Midbrain (tissue), 1 donor: ENCODE measurements around the gene ATOSA.
A peak's percentile ranks its signal among the peaks of the same experiment; 100 is the strongest.

Experiments used
- DNase-seq: peaks from one replicate; lab custom pipeline; 2025; lab: John Stamatoyannopoulos, UW

ATOSA gene

GRCh38 chr15:52683580-52683979 lies 4.4 kb upstream of the ATOSA start:
- no peak for DNase-seq

GRCh38 chr15:52682781-52683180 lies 3.6 kb upstream of the ATOSA start:
- DNase-seq = no peak

- no peak for DNase-seq
These were observed 3.0 kb upstream of the ATOSA start for GRCh38 chr15:52682200-52682599.

- no peak for DNase-seq
These were observed 2.3 kb upstream of the ATOSA start for GRCh38 chr15:52681441-52681840.

GRCh38 chr15:52680761-52681160 lies 1.6 kb upstream of the ATOSA start:
- DNase-seq = no peak

GRCh38 chr15:52680041-52680391 lies 828 bp upstream of the ATOSA start:
- DNase-seq = no peak

GRCh38 chr15:52678468-52679231 lies 538 bp downstream of the ATOSA start:
- peak; percentile 57 for DNase-seq

- DNase-seq = peak; percentile 54
These were observed 1.4 kb downstream of the ATOSA start for GRCh38 chr15:52677593-52678467.

GRCh38 chr15:52674831-52675230 lies 4.4 kb downstream of the ATOSA start:
- no peak for DNase-seq

GRCh38 chr15:52673734-52674133 lies 5.5 kb downstream of the ATOSA start:
- DNase-seq = no peak

GRCh38 chr15:52673312-52673711 lies 5.9 kb downstream of the ATOSA start:
- DNase-seq = no peak

GRCh38 chr15:52672661-52673060 lies 6.5 kb downstream of the ATOSA start:
- no peak for DNase-seq

- DNase-seq = no peak
These were observed 9.1 kb downstream of the ATOSA start for GRCh38 chr15:52670087-52670486.

GRCh38 chr15:52668133-52668532 lies 11.1 kb downstream of the ATOSA start:
- no peak for DNase-seq

- no peak for DNase-seq
These were observed 11.6 kb downstream of the ATOSA start for GRCh38 chr15:52667597-52667996.

GRCh38 chr15:52663536-52664294 lies 15.5 kb downstream of the ATOSA start:
- DNase-seq = no peak

- DNase-seq = no peak
These were observed 17.3 kb downstream of the ATOSA start for GRCh38 chr15:52661909-52662308.

- no peak for DNase-seq
These were observed 19.0 kb downstream of the ATOSA start for GRCh38 chr15:52660192-52660591.

GRCh38 chr15:52658955-52659354 lies 20.2 kb downstream of the ATOSA start:
- DNase-seq = no peak

- no peak for DNase-seq
These were observed 21.9 kb downstream of the ATOSA start for GRCh38 chr15:52657338-52657737.

GRCh38 chr15:52656412-52656811 lies 22.8 kb downstream of the ATOSA start:
- peak; percentile 41 for DNase-seq

- DNase-seq = no peak
These were observed 25.7 kb downstream of the ATOSA start for GRCh38 chr15:52653431-52653964.
